GM10266 (cell line): ENCODE measurements around the gene TATDN3.
"Not testable (repeated sequence)": the region's sequence is repeated elsewhere in the genome, so short reads cannot be mapped to it uniquely, and the experiment has no call there.

Source experiments
- DNase-seq: peaks from one replicate; pipeline ENCODE4 v3.0.0; 2012; ENCODE audit errors: extremely low spot score
- TF ChIP-seq, protein P1 (sequence below): IDR thresholded peaks from 2 replicates; pipeline ENCODE4 v1.5.1; 2012; ENCODE audit warnings: mild to moderate bottlenecking, low read depth; ENCODE audit not compliant: control insufficient read depth, insufficient read depth; ENCODE audit errors: missing control alignments

Gene TATDN3

DNA sequence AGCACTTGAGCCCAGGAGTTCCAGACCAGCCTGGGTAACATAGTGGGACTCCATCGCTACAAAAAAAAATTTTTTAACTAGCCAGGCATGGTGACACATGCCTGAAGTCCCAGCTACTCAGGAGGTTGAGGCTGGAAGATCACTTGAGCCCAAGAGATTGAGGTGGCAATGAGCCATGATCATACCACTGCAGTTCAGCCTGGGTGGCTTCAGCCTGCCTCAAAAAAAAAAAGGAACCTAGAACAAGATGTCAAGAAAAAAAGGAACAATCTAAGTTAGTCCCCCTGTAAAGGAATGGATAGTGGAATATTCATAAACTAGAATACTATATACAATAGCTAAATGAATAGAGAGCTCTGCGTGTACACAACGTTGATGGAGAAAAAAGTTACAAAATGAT lies 14.5 kb upstream of the TATDN3 start:
- DNase-seq: no peak
- TF ChIP-seq, protein P1, sequence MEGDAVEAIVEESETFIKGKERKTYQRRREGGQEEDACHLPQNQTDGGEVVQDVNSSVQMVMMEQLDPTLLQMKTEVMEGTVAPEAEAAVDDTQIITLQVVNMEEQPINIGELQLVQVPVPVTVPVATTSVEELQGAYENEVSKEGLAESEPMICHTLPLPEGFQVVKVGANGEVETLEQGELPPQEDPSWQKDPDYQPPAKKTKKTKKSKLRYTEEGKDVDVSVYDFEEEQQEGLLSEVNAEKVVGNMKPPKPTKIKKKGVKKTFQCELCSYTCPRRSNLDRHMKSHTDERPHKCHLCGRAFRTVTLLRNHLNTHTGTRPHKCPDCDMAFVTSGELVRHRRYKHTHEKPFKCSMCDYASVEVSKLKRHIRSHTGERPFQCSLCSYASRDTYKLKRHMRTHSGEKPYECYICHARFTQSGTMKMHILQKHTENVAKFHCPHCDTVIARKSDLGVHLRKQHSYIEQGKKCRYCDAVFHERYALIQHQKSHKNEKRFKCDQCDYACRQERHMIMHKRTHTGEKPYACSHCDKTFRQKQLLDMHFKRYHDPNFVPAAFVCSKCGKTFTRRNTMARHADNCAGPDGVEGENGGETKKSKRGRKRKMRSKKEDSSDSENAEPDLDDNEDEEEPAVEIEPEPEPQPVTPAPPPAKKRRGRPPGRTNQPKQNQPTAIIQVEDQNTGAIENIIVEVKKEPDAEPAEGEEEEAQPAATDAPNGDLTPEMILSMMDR: no peak

DNA sequence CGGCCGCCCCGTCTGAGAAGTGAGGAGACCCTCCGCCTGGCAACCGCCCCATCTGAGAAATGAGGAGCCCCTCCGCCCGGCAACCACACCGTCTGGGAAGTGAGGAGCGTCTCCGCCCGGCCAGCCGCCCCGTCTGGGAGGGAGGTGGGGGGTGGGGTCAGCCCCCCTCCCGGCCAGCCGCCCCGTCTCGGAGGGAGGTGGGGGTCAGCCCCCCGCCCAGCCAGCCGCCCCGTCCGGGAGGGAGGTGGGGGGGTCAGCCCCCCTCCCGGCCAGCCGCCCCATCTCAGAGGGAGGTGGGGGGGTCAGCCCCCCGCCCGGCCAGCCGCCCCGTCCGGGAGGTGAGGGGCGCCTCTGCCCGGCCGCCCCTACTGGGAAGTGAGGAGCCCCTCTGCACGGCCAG lies 12.6 kb upstream of the TATDN3 start:
- not testable (repeated sequence) for DNase-seq

DNA sequence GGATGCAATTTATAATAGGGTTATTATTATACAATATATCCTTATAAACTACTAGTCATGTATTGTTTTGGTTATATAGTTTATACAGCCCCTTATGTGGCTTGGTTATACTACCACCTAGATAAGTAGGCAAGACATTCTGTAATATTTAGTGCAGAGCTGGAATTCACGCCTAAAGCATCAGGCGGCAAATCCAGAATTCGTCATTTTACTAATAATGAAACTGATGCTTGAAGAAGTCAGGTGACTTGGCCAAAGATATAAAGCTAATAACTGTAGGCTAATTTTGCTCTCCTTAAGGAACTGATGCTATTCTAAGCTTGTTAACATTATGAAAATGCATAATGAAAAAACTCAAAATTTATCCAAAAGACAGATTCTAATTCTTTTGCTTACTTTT lies 10.9 kb upstream of the TATDN3 start:
- TF ChIP-seq, protein P1: no peak
- no peak for DNase-seq

DNA sequence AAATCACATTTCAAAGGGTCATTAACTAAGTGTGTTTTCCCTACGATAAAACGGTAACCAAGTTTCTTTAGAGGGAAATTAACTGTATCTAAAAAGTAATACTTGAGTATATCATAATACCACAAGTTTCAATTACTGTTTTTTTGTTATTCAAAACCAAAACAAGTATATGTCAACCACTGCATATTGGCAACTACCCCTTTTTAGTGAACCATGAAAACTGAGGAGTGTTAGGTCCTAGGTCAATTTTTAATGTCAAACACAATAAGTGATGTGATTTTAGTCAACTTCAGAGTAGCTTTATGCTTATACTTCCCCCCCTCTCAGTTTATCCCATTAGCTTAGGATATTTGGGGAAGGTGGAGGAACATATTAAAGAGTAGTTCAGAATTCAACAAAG lies 10.5 kb upstream of the TATDN3 start:
- TF ChIP-seq, protein P1: no peak
- DNase-seq: no peak

DNA sequence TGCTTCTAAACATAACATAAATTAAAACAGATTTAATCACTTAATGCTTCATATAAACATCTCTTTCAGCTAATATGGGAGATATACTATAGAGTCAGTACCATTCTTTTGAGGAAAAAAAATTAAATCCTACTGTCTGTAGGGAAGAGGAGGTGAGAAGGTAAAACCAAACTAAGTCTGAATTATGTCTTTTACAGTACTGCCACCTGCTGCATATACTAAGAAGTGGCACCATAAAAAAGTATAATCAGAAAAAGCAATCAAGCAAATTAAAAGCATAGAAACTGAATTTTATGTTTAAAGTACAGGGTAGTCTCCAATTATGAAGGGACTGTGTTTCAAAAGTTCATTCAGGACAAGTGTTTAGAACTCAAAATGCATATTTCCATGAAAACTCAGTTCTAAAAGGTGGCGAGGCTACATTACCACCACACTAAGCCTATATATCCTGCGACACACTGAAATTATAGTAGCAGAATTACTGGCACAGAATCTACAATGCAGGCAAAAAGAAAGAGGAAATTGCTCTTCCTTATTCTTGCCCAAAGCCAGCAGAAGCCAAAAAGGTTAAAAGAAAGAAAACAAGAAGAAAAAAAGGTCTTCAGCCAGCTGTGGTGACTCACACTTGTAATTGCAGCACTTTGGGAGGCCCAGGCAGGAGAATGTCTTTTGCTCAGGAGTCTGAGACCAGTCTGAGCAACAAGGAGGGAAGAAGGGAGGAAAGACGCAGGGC lies 9.1 kb upstream of the TATDN3 start:
- DNase-seq: no peak
- TF ChIP-seq, protein P1: peak; percentile 60

DNA sequence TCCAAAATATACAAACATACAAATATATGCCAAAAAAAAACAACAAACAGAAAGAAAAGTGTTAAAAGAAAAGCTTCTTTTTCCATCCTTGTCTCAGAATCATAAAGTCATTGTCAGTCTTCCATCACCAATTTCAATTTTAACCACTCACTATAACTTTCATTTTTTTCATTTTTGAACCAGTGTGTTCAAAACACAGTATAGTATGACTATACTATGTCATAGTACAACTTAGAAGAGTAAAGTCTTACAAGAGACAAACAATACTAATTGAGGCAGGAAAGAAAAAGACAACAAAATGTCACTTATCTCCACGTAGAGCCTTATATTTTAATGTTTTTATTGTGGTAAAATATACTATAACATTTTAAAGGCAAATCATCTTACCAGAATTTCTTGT lies 7.7 kb upstream of the TATDN3 start:
- TF ChIP-seq, protein P1: no peak
- no peak for DNase-seq

DNA sequence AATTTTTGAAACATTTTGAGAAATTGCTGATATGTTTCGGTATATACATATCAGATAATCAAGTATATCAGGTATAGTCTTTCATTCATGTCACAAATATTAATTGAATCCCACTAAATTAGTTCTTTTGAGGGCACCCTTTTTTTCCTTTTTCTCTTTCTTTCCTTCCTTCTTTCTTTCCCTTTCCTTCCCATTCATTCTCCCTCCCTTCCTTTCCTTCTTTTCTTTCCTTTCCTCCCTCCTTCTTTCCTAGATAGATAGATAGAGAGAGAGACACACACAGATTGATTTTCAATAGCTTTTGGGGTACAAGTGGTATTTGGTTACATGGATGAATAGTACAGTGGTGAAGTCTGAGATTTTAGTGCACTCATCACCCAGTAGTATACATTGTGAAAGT lies 5.8 kb upstream of the TATDN3 start:
- TF ChIP-seq, protein P1: no peak

DNA sequence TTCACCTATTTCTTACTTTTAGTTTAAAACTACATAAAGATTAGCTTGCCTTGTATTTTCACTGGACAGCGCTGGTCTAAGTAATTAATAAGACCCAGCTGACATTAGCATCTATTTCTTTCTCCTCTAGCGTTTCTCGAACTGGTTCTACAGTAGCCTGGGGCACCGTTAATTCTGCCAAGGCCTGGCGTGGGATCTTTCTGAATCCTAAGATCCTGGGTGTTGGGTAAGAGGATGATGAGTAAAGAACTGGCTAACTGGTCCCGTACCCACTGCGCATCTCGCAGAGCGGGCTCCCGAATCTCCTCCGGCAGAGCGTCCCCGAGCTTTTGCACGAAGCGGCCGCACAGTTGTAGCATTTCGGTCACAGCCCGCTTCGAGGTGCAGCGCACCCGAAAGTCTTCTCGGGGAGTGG lies 426 bp upstream of the TATDN3 start:
- TF ChIP-seq, protein P1: no peak

More for the DNA sequence above, 5.8 kb upstream of the TATDN3 start:
- DNase-seq: no peak

More for the DNA sequence above, 426 bp upstream of the TATDN3 start:
- peak; percentile 48 for DNase-seq
